ENCODE data around the gene MAPK8. TPM values are rescaled to one million over a fixed set of nuclear protein-coding genes. Genes with fewer than 3 reads are reported as not detected.
"Not testable (repeated sequence)": the region's sequence is repeated elsewhere in the genome, so short reads cannot be mapped to it uniquely, and the experiment has no call there.

Gene MAPK8
- total RNA-seq, 1 donor from 2014 or later = 94.1 TPM

DNA sequence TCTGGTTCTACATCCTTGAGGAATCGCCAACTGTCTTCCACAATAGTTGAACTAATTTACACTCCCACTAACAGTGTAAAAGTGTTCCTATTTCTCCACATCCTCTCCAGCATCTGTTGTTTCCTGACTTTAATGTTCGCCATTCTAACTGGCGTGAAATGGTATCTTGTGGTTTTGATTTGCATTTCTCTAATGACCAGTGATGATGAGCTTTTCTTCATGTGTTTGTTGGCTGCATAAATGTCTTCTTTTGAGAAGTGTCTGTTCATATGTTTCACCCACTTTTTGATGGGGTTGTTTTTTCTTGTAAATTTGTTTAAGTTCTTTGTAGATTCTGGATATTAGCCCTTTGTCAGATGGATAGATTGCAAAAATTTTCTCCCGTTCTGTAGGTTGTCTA lies 41.5 kb downstream of the MAPK8 start:
- Mint-ChIP-seq H3K4me1 (ENCODE audit: low read depth) (peaks cover 22% of the 10 kb centered on the region), H3K36me3 (ENCODE audit: low read depth) (peaks cover 37% of the 10 kb centered on the region), H3K9me3 (peaks cover 34% of the 10 kb centered on the region)
- H3K27me3 Mint-ChIP-seq (ENCODE audit: low read depth); H3K27ac Mint-ChIP-seq; DNase-seq (ENCODE audit: low spot score); H3K4me3 Mint-ChIP-seq (ENCODE audit: low read depth); intact Hi-C loops (cut with micrococcal nuclease): not testable (repeated sequence)

DNA sequence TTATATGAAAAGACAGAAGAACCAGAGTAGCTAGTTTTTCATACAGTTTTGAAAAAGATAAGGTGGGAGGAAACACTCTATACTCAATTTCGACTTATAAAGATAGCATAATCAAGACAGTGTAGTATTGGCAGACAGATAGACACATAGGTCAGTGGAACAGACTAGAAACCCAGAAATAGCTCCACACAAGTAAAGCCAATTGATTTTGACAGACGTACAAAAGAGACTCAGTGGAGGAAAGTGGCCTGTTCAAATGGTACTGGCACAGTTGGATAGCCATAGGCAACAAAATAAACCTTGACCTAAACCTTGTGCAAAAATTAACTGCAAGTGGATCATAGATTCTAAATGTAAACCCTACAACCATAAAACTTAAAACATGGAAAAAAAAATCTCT lies 46.8 kb downstream of the MAPK8 start:
- no peak for DNase-seq (ENCODE audit: low spot score)
- Mint-ChIP-seq H3K27me3 (ENCODE audit: low read depth) (no peaks in the 10 kb centered on the region), H3K4me3 (ENCODE audit: low read depth) (no peak overlapping the region), H3K9me3 (peaks cover 19% of the 10 kb centered on the region), H3K36me3 (ENCODE audit: low read depth) (peaks cover 27% of the 10 kb centered on the region), H3K4me1 (ENCODE audit: low read depth) (peaks cover 9% of the 10 kb centered on the region), H3K27ac (no peak overlapping the region)
- intact Hi-C loops (cut with micrococcal nuclease) = no loop called here

- no peak overlapping the region for H3K27ac Mint-ChIP-seq
Measured at GRCh38 chr10:48357631-48358030, 51.2 kb downstream of the MAPK8 start.

DNA sequence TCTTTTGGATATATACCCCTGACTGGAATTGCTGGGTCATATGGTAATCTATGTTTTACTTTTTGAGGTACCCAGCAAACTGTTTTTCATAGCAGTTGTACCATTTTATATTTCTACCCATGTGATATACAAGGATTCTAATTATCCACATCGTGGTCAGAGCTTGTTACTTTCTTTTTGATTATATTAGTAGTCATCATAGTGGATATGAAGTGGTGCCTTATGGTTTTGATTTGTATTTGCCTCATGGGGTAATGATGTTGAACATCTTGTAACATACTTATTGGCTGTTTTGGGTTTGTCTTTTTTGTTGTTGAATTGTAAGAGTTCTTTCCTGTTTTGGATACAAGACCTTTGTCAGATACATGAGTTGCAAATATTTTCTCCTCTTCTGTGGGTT lies 51.7 kb downstream of the MAPK8 start:
- Mint-ChIP-seq H3K9me3 (peaks cover 4% of the 10 kb centered on the region), H3K27me3 (ENCODE audit: low read depth) (no peaks in the 10 kb centered on the region), H3K4me3 (ENCODE audit: low read depth) (no peak overlapping the region), H3K36me3 (ENCODE audit: low read depth) (peaks cover 10% of the 10 kb centered on the region), H3K4me1 (ENCODE audit: low read depth) (peaks cover 17% of the 10 kb centered on the region), H3K27ac (no peak overlapping the region)
- DNase-seq (ENCODE audit: low spot score) = no peak
- intact Hi-C loops (cut with micrococcal nuclease) = no loop called here

More at GRCh38 chr10:48357631-48358030, 51.2 kb downstream of the MAPK8 start:
- no peak for DNase-seq (ENCODE audit: low spot score)
- H3K36me3 Mint-ChIP-seq (ENCODE audit: low read depth) = peaks cover 10% of the 10 kb centered on the region
- H3K27me3 Mint-ChIP-seq (ENCODE audit: low read depth) = no peaks in the 10 kb centered on the region
- intact Hi-C loops (cut with micrococcal nuclease) = no loop called here
- H3K4me3 Mint-ChIP-seq (ENCODE audit: low read depth) = no peak overlapping the region
- peaks cover 17% of the 10 kb centered on the region for H3K4me1 Mint-ChIP-seq (ENCODE audit: low read depth)
- H3K9me3 Mint-ChIP-seq = peaks cover 4% of the 10 kb centered on the region

- no peak for DNase-seq (ENCODE audit: low spot score)
- Mint-ChIP-seq H3K4me1 (ENCODE audit: low read depth) (peaks cover 22% of the 10 kb centered on the region), H3K4me3 (ENCODE audit: low read depth) (no peak overlapping the region), H3K36me3 (ENCODE audit: low read depth) (peaks cover 7% of the 10 kb centered on the region), H3K27ac (no peak overlapping the region), H3K9me3 (peaks cover 4% of the 10 kb centered on the region), H3K27me3 (ENCODE audit: low read depth) (no peaks in the 10 kb centered on the region)
- intact Hi-C loops (cut with micrococcal nuclease) = no loop called here
Measured at GRCh38 chr10:48358838-48359237, 52.4 kb downstream of the MAPK8 start.

GRCh38 chr10:48361176-48361575 lies 54.7 kb downstream of the MAPK8 start:
- intact Hi-C loops (cut with micrococcal nuclease) = loop anchor here (10.0 kb wide), 1 partner anchor 64 kb away; no protein-coding TSS in a partner anchor
- Mint-ChIP-seq H3K4me1 (ENCODE audit: low read depth) (peaks cover 22% of the 10 kb centered on the region), H3K36me3 (ENCODE audit: low read depth) (peaks cover 3% of the 10 kb centered on the region), H3K9me3 (peaks cover 4% of the 10 kb centered on the region), H3K27ac (no peak overlapping the region), H3K27me3 (ENCODE audit: low read depth) (no peaks in the 10 kb centered on the region), H3K4me3 (ENCODE audit: low read depth) (no peak overlapping the region)
- no peak for DNase-seq (ENCODE audit: low spot score)

DNA sequence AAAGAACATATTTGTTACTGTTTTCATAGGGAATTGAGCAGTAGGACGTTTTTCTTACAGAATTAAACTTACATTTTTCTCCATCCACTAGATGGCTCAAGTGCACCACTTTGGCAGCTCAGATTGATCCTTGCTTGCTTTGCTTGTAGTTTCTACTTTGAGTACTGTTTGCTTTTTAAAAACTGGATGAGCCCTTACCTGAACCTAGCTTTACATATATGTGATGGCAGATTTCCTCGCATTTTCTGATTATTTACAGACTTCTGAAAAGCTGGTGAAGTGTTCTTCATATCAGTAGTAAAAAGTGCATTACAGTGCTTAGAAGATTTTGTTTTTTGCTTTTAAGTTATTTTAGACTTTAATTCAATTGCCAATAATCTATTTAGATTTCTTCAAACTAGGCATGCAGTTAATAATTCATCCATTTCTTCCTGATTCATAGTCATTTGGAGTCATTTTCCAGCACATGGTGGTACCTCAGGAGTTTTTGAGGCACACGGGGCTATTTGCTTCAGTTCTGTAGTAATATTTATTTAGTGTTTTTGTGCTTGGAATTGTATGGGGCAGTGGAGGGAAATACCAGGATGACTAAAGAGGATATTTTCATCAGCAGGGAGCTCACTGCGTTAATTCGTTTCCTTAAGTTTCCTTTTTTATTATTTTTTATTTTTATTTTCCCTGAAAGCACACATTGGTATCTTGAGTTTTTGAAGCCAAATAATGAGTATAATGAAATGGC lies 57.3 kb downstream of the MAPK8 start:
- Mint-ChIP-seq H3K4me3 (ENCODE audit: low read depth) (no peak overlapping the region), H3K36me3 (ENCODE audit: low read depth) (no peaks in the 10 kb centered on the region), H3K27ac (no peak overlapping the region), H3K4me1 (ENCODE audit: low read depth) (peaks cover 11% of the 10 kb centered on the region), H3K9me3 (no peaks in the 10 kb centered on the region), H3K27me3 (ENCODE audit: low read depth) (no peaks in the 10 kb centered on the region)
- DNase-seq (ENCODE audit: low spot score) = no peak
- intact Hi-C loops (cut with micrococcal nuclease) = loop anchor here (1.0 to 10.0 kb wide), 3 partner anchors 61 to 293 kb away; no protein-coding TSS in a partner anchor

DNA sequence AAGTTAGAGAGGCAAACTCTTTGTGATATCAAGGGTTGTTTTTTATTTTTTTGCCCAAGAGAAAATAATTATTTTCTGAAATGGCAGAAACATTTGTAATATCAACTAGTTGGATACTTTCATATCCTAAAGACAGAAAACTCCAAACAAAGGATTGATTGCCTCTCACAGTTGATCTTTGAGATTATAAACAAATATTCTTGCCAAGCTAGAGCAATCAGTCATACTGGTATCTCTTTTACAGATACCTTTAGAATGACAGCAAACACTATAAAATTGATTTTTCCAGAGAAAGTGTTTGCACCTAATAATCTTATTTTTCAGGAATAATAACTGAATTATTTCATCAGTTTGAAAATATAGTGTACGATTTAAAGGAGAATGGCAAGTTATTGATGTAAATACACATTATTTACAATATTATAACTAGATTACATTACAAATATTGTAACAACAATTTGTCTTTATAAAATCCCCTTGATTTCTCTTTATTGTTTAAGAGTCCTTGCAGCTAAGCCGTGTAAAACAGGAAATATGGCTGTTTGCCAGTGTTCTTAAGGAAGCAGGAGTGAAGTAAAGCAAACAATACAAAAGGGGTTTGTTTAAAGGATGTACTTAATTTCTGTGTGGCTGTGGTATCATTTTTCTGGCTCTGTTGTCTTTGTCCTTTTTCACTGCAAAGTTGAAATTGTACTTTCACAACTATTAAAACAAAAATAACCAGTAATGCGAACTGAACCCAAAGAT lies 58.4 kb downstream of the MAPK8 start:
- Mint-ChIP-seq H3K9me3 (no peaks in the 10 kb centered on the region), H3K27ac (no peak overlapping the region), H3K4me3 (ENCODE audit: low read depth) (no peak overlapping the region), H3K36me3 (ENCODE audit: low read depth) (no peaks in the 10 kb centered on the region), H3K4me1 (ENCODE audit: low read depth) (peaks cover 10% of the 10 kb centered on the region), H3K27me3 (ENCODE audit: low read depth) (no peaks in the 10 kb centered on the region)
- intact Hi-C loops (cut with micrococcal nuclease) = loop anchor here (10.0 kb wide), 1 partner anchor 60 kb away; no protein-coding TSS in a partner anchor
- no peak for DNase-seq (ENCODE audit: low spot score)

GRCh38 chr10:48365668-48366067 lies 59.2 kb downstream of the MAPK8 start:
- intact Hi-C loops (cut with micrococcal nuclease) = loop anchor here (10.0 kb wide), 1 partner anchor 59 kb away; no protein-coding TSS in a partner anchor
- no peak overlapping the region for H3K27ac Mint-ChIP-seq
- no peaks in the 10 kb centered on the region for H3K9me3 Mint-ChIP-seq
- no peaks in the 10 kb centered on the region for H3K36me3 Mint-ChIP-seq (ENCODE audit: low read depth)
- H3K27me3 Mint-ChIP-seq (ENCODE audit: low read depth) = no peaks in the 10 kb centered on the region
- H3K4me3 Mint-ChIP-seq (ENCODE audit: low read depth) = no peak overlapping the region
- peaks cover 6% of the 10 kb centered on the region for H3K4me1 Mint-ChIP-seq (ENCODE audit: low read depth)
- DNase-seq (ENCODE audit: low spot score) = no peak

GRCh38 chr10:48366261-48366660 lies 59.8 kb downstream of the MAPK8 start:
- Mint-ChIP-seq H3K9me3 (no peaks in the 10 kb centered on the region), H3K27me3 (ENCODE audit: low read depth) (no peaks in the 10 kb centered on the region), H3K4me1 (ENCODE audit: low read depth) (peaks cover 5% of the 10 kb centered on the region), H3K4me3 (ENCODE audit: low read depth) (no peak overlapping the region), H3K36me3 (ENCODE audit: low read depth) (no peaks in the 10 kb centered on the region), H3K27ac (no peak overlapping the region)
- intact Hi-C loops (cut with micrococcal nuclease) = loop anchor here (10.0 kb wide), 1 partner anchor 59 kb away; no protein-coding TSS in a partner anchor
- no peak for DNase-seq (ENCODE audit: low spot score)

- no peaks in the 10 kb centered on the region for H3K4me1 Mint-ChIP-seq (ENCODE audit: low read depth)
- no peaks in the 10 kb centered on the region for H3K27me3 Mint-ChIP-seq (ENCODE audit: low read depth)
- no peak overlapping the region for H3K27ac Mint-ChIP-seq
- H3K4me3 Mint-ChIP-seq (ENCODE audit: low read depth) = no peak overlapping the region
- H3K36me3 Mint-ChIP-seq (ENCODE audit: low read depth) = peaks cover 8% of the 10 kb centered on the region
- DNase-seq (ENCODE audit: low spot score) = no peak
- H3K9me3 Mint-ChIP-seq = peaks cover 13% of the 10 kb centered on the region
- intact Hi-C loops (cut with micrococcal nuclease) = loop anchor here (10.0 kb wide), 1 partner anchor 55 kb away; no protein-coding TSS in a partner anchor
Measured at GRCh38 chr10:48369501-48369900, 63.0 kb downstream of the MAPK8 start.

GRCh38 chr10:48377751-48378530 lies 71.5 kb downstream of the MAPK8 start:
- intact Hi-C loops (cut with micrococcal nuclease) = no loop called here
- no peaks in the 10 kb centered on the region for H3K4me1 Mint-ChIP-seq (ENCODE audit: low read depth)

More at GRCh38 chr10:48377751-48378530, 71.5 kb downstream of the MAPK8 start:
- Mint-ChIP-seq H3K36me3 (ENCODE audit: low read depth) (peaks cover 5% of the 10 kb centered on the region), H3K4me3 (ENCODE audit: low read depth) (no peak overlapping the region), H3K9me3 (peaks cover 21% of the 10 kb centered on the region), H3K27ac (no peak overlapping the region), H3K27me3 (ENCODE audit: low read depth) (no peaks in the 10 kb centered on the region)
- DNase-seq (ENCODE audit: low spot score) = no peak

Data from activated T-helper 2 cell treated with anti-CD3 and anti-CD28 coated beads, Interferon-gamma antibody, Interleukin-2, Interleukin-4, amounts not matched to agents 10 μg/mL and 5 μg/mL and 100 μg/mL, durations not matched to agents 14 hours and 24 hours and 36 hours (primary cell).